Sigmoid colon (tissue), 7 donors: Measurements from ENCODE around the gene SCN4B. TPM values are rescaled to one million over a fixed set of nuclear protein-coding genes. Genes with fewer than 3 reads are reported as not detected.
A peak's percentile ranks its signal among the peaks of the same experiment; 100 is the strongest.

Experiments used
- DNase-seq: peaks from one replicate; pipeline ENCODE4 v3.0.0-alpha.2; 2019
- H3K27ac ChIP-seq, 4 donors: fragments of 200-600 bp; sonication (generic); one replicate each; pipeline ENCODE4 v1.5.1; 2016 to 2019; ENCODE audit warnings: mild to moderate bottlenecking in 1 of 4
- H3K27me3 ChIP-seq, 3 donors: fragments of 200-600 bp; sonication (generic); one replicate each; pipeline ENCODE4 v1.5.1; 2019; ENCODE audit warnings: mild to moderate bottlenecking in 1 of 3
- H3K36me3 ChIP-seq, 4 donors: fragments of 200-600 bp; sonication (generic); one replicate each; pipeline ENCODE4 v1.5.1; 2016 to 2019
- H3K4me1 ChIP-seq, 4 donors: fragments of 200-600 bp; sonication (generic); one replicate each; pipeline ENCODE4 v1.5.1; 2017 to 2019
- H3K4me3 ChIP-seq, 4 donors: fragments of 200-600 bp; sonication (generic); one replicate each; pipeline ENCODE4 v1.5.1; 2017 to 2019; ENCODE audit warnings: mild to moderate bottlenecking in 2 of 4, moderate library complexity in 1 of 4
- H3K9me3 ChIP-seq, 4 donors: fragments of 200-600 bp in 3 of 4; sonication (generic) in 3 of 4; one replicate each; pipeline versions ENCODE4 v1.5.1 to v1.6.1; 2013 to 2019
- EP300 ChIP-seq, 4 donors: sonication (generic); formaldehyde crosslinking; IDR thresholded peaks; one replicate each; pipeline ENCODE4 v1.6.1; 2017; ENCODE audit warnings: antibody characterized with exemption in 4 of 4
- POLR2A ChIP-seq, 2 donors: fragments of 450-650 bp; IDR thresholded peaks; one replicate each; pipeline ENCODE4 v1.6.1; 2016; ENCODE audit warnings: antibody characterized with exemption in 2 of 2, mild to moderate bottlenecking in 2 of 2, moderate library complexity in 2 of 2
- POLR2AphosphoS5 ChIP-seq, 4 donors: sonication (generic); formaldehyde crosslinking; IDR thresholded peaks; one replicate each; pipeline ENCODE4 v1.6.1; 2017; ENCODE audit warnings: antibody characterized with exemption in 4 of 4
- WGBS, 2 donors: extraction: QIAGEN DNeasy Blood & Tissue Kit; methylation state at CpG; one replicate each; pipeline ENCODE4 v1.1.7; 2013; 5-methylcytosine and 5-hydroxymethylcytosine counted together
- intact Hi-C: fragments of 100-400 bp; cut with DNase I; formaldehyde crosslinking; loops from one replicate; pipeline ENCODE4 v1.15.1; 2023
- polyA plus RNA-seq, 3 donors: library from polyadenylated mRNA; stranded (reverse); fragments of 200-250 nt; gene quantifications; one replicate each; pipeline ENCODE4 v1.2.3, GENCODE V29; 2013
- total RNA-seq, 4 donors: library from RNA; depleted of rRNA; stranded (reverse); fragments of >200 nt; gene quantifications; one replicate each; pipeline ENCODE4 v1.1.0, GENCODE V29; 2016
- TF ChIP-seq, protein P1 (sequence below), 4 experiments: fragments of 450-650 bp in 3 of 4; fragments of 200-600 bp in 1 of 4; IDR thresholded peaks; one replicate each; pipeline ENCODE4 v1.5.1; 2016 to 2019; ENCODE audit warnings: antibody characterized with exemption in 4 of 4, mild to moderate bottlenecking in 3 of 4, moderate library complexity in 2 of 4
- donor health status: healthy with polysubstance abuse.
- donor health status: Bipolar disorder and iron deficiency.
- donor health status: healthy.

Gene SCN4B
- total and polyA plus RNA-seq, 7 donors = 0.92 to 2.2 (median 1.3) TPM

DNA sequence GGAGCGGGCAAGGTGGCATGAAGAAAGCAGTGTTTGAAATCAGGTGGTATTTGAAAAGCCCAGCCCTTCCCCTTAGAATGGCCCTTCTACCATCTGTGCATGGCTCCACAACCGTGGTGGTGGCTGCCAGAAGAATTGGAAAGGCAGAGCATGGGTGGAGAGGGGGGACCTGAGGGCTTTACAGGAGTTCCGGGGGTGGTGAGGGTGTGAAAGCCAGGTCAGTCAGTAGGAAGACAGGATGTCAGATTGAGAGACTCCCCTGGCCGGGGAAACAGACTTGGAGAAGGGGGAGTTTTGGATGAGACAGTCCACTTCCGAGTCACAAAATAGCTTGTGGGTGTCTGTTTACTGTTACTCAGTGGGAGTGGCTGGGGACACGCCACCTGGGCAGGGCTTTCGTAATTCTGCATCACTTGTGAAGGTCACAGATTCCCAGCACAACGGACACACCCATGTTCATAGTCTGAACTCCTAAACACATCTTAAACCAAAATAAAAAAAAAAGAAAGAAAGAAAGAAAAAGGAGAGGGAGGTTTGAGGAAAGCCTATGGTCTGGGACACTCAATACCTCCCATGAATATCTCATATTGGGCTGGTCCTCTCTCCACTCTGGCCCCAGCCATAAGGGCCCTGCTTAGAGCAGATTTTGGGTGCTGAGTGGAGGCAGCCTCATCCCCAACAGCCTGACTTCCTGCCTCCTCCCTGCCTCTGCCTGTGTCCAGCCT lies 41.4 kb downstream of the SCN4B start:
- no peaks in the 10 kb centered on the region for H3K4me1 ChIP-seq
- intact Hi-C loops = no loop called here
- 28 to 66% methylated on average over 8 of the region's 8 CpGs for WGBS, 2 donors
- no peak overlapping the region for H3K27ac ChIP-seq
- H3K9me3 ChIP-seq = no peaks in the 10 kb centered on the region
- no peaks in the 10 kb centered on the region for H3K36me3 ChIP-seq
- H3K27me3 ChIP-seq = no peaks in the 10 kb centered on the region
- DNase-seq = no peak
- TF ChIP-seq POLR2A (IDR thresholded peaks at IDR 0.05) (no peak), EP300 (IDR thresholded peaks at IDR 0.05) (no peak), POLR2AphosphoS5 (IDR thresholded peaks at IDR 0.05) (no peak)
- TF ChIP-seq, protein P1, sequence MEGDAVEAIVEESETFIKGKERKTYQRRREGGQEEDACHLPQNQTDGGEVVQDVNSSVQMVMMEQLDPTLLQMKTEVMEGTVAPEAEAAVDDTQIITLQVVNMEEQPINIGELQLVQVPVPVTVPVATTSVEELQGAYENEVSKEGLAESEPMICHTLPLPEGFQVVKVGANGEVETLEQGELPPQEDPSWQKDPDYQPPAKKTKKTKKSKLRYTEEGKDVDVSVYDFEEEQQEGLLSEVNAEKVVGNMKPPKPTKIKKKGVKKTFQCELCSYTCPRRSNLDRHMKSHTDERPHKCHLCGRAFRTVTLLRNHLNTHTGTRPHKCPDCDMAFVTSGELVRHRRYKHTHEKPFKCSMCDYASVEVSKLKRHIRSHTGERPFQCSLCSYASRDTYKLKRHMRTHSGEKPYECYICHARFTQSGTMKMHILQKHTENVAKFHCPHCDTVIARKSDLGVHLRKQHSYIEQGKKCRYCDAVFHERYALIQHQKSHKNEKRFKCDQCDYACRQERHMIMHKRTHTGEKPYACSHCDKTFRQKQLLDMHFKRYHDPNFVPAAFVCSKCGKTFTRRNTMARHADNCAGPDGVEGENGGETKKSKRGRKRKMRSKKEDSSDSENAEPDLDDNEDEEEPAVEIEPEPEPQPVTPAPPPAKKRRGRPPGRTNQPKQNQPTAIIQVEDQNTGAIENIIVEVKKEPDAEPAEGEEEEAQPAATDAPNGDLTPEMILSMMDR (IDR thresholded peaks at IDR 0.05) = no peak
- H3K4me3 ChIP-seq = no peak overlapping the region

DNA sequence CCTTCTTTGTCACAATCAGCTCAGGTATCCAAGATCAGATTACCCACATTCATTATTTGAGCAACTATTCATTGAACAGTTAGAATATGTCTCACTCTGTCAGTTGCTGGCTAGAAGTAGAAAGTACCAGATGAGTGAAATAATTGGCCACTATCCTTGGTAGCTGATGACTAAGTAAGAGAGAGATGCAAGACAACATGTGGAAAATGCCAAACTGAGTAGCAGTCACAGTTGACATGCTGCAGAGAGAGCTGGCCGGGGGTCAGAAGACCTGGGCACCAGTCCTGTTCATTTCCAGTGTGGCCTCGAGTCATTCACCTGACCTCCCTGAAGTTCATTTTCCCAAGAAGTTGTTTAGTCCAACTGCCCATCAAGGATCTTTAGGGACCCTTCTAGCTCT lies 43.4 kb downstream of the SCN4B start:
- intact Hi-C loops = no loop called here
- H3K9me3 ChIP-seq = no peaks in the 10 kb centered on the region
- no peaks in the 10 kb centered on the region for H3K36me3 ChIP-seq
- H3K4me1 ChIP-seq = no peaks in the 10 kb centered on the region
- no peak for DNase-seq
- WGBS, 2 donors = 75 to 89% methylated on average over 2 of the region's 2 CpGs
- peak in 3 of 4 donors; percentile 5 to 15 (median 9) for TF ChIP-seq POLR2AphosphoS5 (IDR thresholded peaks at IDR 0.05)
- TF ChIP-seq, protein P1 (IDR thresholded peaks at IDR 0.05) = no peak
- H3K4me3 ChIP-seq = no peak overlapping the region
- no peak overlapping the region for H3K27ac ChIP-seq
- H3K27me3 ChIP-seq = no peaks in the 10 kb centered on the region

DNA sequence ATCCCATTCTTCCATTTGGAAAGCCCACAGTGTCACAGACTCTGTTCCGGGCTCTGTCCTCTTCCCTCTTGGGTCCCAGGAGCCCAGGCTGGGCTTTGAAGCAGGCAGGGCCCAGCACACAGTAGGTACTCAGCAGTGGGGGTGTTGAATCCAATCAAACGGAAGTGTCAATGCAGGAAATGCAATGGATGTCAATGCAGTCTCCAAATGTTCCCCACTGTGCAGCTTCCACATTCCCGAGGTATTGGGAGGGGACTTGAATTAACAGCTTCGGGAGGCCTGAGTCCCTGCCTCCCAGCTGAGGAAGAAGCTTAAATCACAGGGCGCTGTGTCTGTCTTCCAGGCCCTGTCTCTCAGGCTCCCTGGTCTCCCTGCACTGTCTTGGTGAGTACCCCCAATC lies 44.1 kb downstream of the SCN4B start:
- no peak for DNase-seq
- H3K9me3 ChIP-seq = no peaks in the 10 kb centered on the region
- no peak overlapping the region for H3K27ac ChIP-seq
- TF ChIP-seq EP300 (IDR thresholded peaks at IDR 0.05) (no peak), POLR2A (IDR thresholded peaks at IDR 0.05) (no peak), POLR2AphosphoS5 (IDR thresholded peaks at IDR 0.05) (no peak)
- TF ChIP-seq, protein P1 (IDR thresholded peaks at IDR 0.05) = no peak
- no peaks in the 10 kb centered on the region for H3K4me1 ChIP-seq
- 88 to 92% methylated on average over 5 of the region's 5 CpGs for WGBS, 2 donors
- intact Hi-C loops = no loop called here
- no peaks in the 10 kb centered on the region for H3K36me3 ChIP-seq
- no peak overlapping the region for H3K4me3 ChIP-seq
- H3K27me3 ChIP-seq = no peaks in the 10 kb centered on the region

GRCh38 chr11:118106789-118107335 lies 45.8 kb downstream of the SCN4B start:
- TF ChIP-seq, protein P1 (IDR thresholded peaks at IDR 0.05) = no peak
- no peak for TF ChIP-seq POLR2AphosphoS5 (IDR thresholded peaks at IDR 0.05)
- no peak for TF ChIP-seq POLR2A (IDR thresholded peaks at IDR 0.05)
- TF ChIP-seq EP300 (IDR thresholded peaks at IDR 0.05) = no peak
- Histone ChIP-seq H3K27ac (no peak overlapping the region), H3K4me1 (no peaks in the 10 kb centered on the region), H3K27me3 (no peaks in the 10 kb centered on the region), H3K9me3 (no peaks in the 10 kb centered on the region), H3K4me3 (no peak overlapping the region), H3K36me3 (no peaks in the 10 kb centered on the region)
- 89 to 92% methylated on average over 2 of the region's 2 CpGs for WGBS, 2 donors
- intact Hi-C loops = no loop called here
- DNase-seq = no peak
